Hepatocyte (in vitro differentiated cells): ENCODE measurements around the gene KIAA1958. TPM values are rescaled to one million over a fixed set of nuclear protein-coding genes. Genes with fewer than 3 reads are reported as not detected.

Source experiments
- DNase-seq: peaks from one replicate; pipeline ENCODE4 v3.0.0-alpha.2; 2016; ENCODE audit warnings: low spot score
- H2AFZ ChIP-seq: fragments of 200-600 bp; sonication (generic); 2 replicates; pipeline ENCODE4 v1.6.0; 2016; ENCODE audit warnings: antibody characterized with exemption, mild to moderate bottlenecking
- H3K27ac ChIP-seq: fragments of 200-600 bp; sonication (generic); 2 replicates; pipeline ENCODE4 v1.5.1; 2016; ENCODE audit warnings: mild to moderate bottlenecking
- H3K27me3 ChIP-seq: fragments of 200-600 bp; sonication (generic); 2 replicates; pipeline ENCODE4 v1.6.1; 2016
- H3K36me3 ChIP-seq: fragments of 200-600 bp; sonication (generic); replicated peaks from 2 replicates; pipeline ENCODE4 v1.5.1; 2016; ENCODE audit warnings: low read depth; ENCODE audit not compliant: insufficient read depth
- H3K4me1 ChIP-seq: fragments of 200-600 bp; sonication (generic); 2 replicates; pipeline ENCODE4 v1.5.1; 2016; ENCODE audit warnings: mild to moderate bottlenecking, moderate library complexity; ENCODE audit not compliant: insufficient read depth
- H3K4me2 ChIP-seq: fragments of 200-600 bp; sonication (generic); 2 replicates; pipeline ENCODE4 v1.6.0; 2016
- H3K4me3 ChIP-seq: fragments of 200-600 bp; sonication (generic); 2 replicates; pipeline ENCODE4 v1.5.1; 2016; ENCODE audit warnings: mild to moderate bottlenecking
- H3K79me2 ChIP-seq: fragments of 200-600 bp; sonication (generic); 2 replicates; pipeline ENCODE4 v1.6.0; 2017; ENCODE audit warnings: mild to moderate bottlenecking
- H3K9me2 ChIP-seq: fragments of 200-600 bp; sonication (generic); replicated peaks from 2 replicates; pipeline ENCODE4 v1.6.0; 2017; ENCODE audit warnings: mild to moderate bottlenecking; ENCODE audit not compliant: insufficient read depth
- H3K9me3 ChIP-seq: fragments of 200-600 bp; sonication (generic); 2 replicates; pipeline ENCODE4 v1.5.1; 2016; ENCODE audit warnings: low read depth, mild to moderate bottlenecking
- H4K20me1 ChIP-seq: fragments of 200-600 bp; sonication (generic); 2 replicates; pipeline ENCODE4 v1.6.0; 2016; ENCODE audit warnings: mild to moderate bottlenecking; ENCODE audit not compliant: insufficient read depth, poor library complexity, severe bottlenecking
- CTCF ChIP-seq: fragments of 200-600 bp; sonication (generic); IDR thresholded peaks from 2 replicates; pipeline ENCODE4 v1.5.1; 2016; ENCODE audit warnings: antibody characterized with exemption, mild to moderate bottlenecking; ENCODE audit not compliant: poor library complexity
- EZH2 ChIP-seq: fragments of 200-600 bp; sonication (generic); IDR thresholded peaks from 2 replicates; pipeline ENCODE4 v1.6.1; 2016; ENCODE audit warnings: antibody characterized with exemption, mild to moderate bottlenecking, borderline replicate concordance
- EZH2phosphoT487 ChIP-seq: fragments of 200-600 bp; sonication (generic); IDR thresholded peaks from one replicate; pipeline ENCODE4 v1.6.1; 2018; ENCODE audit warnings: antibody characterized with exemption, mild to moderate bottlenecking, low read depth, moderate library complexity; ENCODE audit not compliant: unreplicated experiment, severe bottlenecking
- WGBS: methylation state at CpG from one replicate; pipeline ENCODE4 v1.1.6; 2016; ENCODE audit warnings: low lambda C conversion rate; ENCODE audit errors: missing lambda C conversion rate; 5-methylcytosine and 5-hydroxymethylcytosine counted together
- polyA plus RNA-seq: library from polyadenylated mRNA; unstranded; fragments of >200 nt; fragmentation: Nextera tagmentation; extraction: Ambion mirVana; gene quantifications from 2 replicates; pipeline ENCODE4 v1.2.1, GENCODE V29; 2016
- total RNA-seq: library from RNA; depleted of rRNA; stranded (reverse); fragments of >200 nt; gene quantifications from 2 replicates; pipeline ENCODE4 v1.2.3, GENCODE V29; 2014

Gene KIAA1958
- total and polyA plus RNA-seq, 2 experiments from 2014 or later: 3.5 to 10.1 TPM

- no peak overlapping the region for H3K4me2 ChIP-seq
- H4K20me1 ChIP-seq: no peaks in the 10 kb centered on the region
- H3K9me2 ChIP-seq: no peaks in the 10 kb centered on the region
- 91% methylated on average over 3 of the region's 3 CpGs for WGBS
- H3K27me3 ChIP-seq: no peaks in the 10 kb centered on the region
- DNase-seq: no peak
- H3K79me2 ChIP-seq: no peaks in the 10 kb centered on the region
- no peak for TF ChIP-seq EZH2
- TF ChIP-seq CTCF: no peak
- no peak for TF ChIP-seq EZH2phosphoT487
- no peak overlapping the region for H3K4me3 ChIP-seq
- no peak overlapping the region for H2AFZ ChIP-seq
- no peak overlapping the region for H3K27ac ChIP-seq
- H3K9me3 ChIP-seq: no peaks in the 10 kb centered on the region
- H3K36me3 ChIP-seq: no peaks in the 10 kb centered on the region
- H3K4me1 ChIP-seq: no peaks in the 10 kb centered on the region
These were observed 144.9 kb downstream of the KIAA1958 start for GRCh38 chr9:112631313-112632070.

- no peaks in the 10 kb centered on the region for H3K27me3 ChIP-seq
- H2AFZ ChIP-seq: no peak overlapping the region
- H3K9me3 ChIP-seq: peaks cover 5% of the 10 kb centered on the region
- no peak overlapping the region for H3K4me3 ChIP-seq
- 96% methylated on average over 4 of the region's 4 CpGs for WGBS
- H3K4me2 ChIP-seq: no peak overlapping the region
- H4K20me1 ChIP-seq: no peaks in the 10 kb centered on the region
- no peak overlapping the region for H3K27ac ChIP-seq
- TF ChIP-seq CTCF (no peak), EZH2phosphoT487 (no peak), EZH2 (no peak)
- H3K79me2 ChIP-seq: no peaks in the 10 kb centered on the region
- H3K36me3 ChIP-seq: no peaks in the 10 kb centered on the region
- H3K4me1 ChIP-seq: no peaks in the 10 kb centered on the region
- no peak for DNase-seq
- H3K9me2 ChIP-seq: no peaks in the 10 kb centered on the region
These were observed 153.7 kb downstream of the KIAA1958 start for GRCh38 chr9:112640311-112640710.

GRCh38 chr9:112642126-112642525 is 155.5 kb downstream of the KIAA1958 start:
- TF ChIP-seq CTCF (no peak), EZH2phosphoT487 (no peak), EZH2 (no peak)
- Histone ChIP-seq H3K4me3 (no peak overlapping the region), H3K4me2 (no peak overlapping the region), H3K9me3 (peaks cover 5% of the 10 kb centered on the region), H3K4me1 (no peaks in the 10 kb centered on the region), H3K36me3 (no peaks in the 10 kb centered on the region), H3K27ac (no peak overlapping the region), H3K79me2 (no peaks in the 10 kb centered on the region), H3K9me2 (no peaks in the 10 kb centered on the region), H3K27me3 (no peaks in the 10 kb centered on the region), H4K20me1 (no peaks in the 10 kb centered on the region), H2AFZ (no peak overlapping the region)
- 96% methylated on average over 3 of the region's 3 CpGs for WGBS
- DNase-seq: no peak
